CD14-positive monocyte (primary cell): Measurements from ENCODE around the gene CSNK1D. TPM values are rescaled to one million over a fixed set of nuclear protein-coding genes. Genes with fewer than 3 reads are reported as not detected.

Experiments
- DNase-seq, 3 donors: peaks; one replicate each; pipeline ENCODE4 v3.0.0-alpha.2; 2011 to 2022
- H2AFZ ChIP-seq: 2 replicates; pipeline ENCODE4 v1.6.0; 2012; ENCODE audit warnings: mild to moderate bottlenecking, low read depth, low read length, inconsistent platforms; ENCODE audit not compliant: insufficient read depth, poor library complexity, severe bottlenecking
- H3K27ac ChIP-seq, 2 donors: 1 replicate in 1 of 2; 2 replicates in 1 of 2; pipeline ENCODE4 v1.5.1; 2012 to 2013; ENCODE audit warnings: low read length in 2 of 2, control low read depth in 1 of 2, inconsistent platforms in 1 of 2, low read depth in 1 of 2, mild to moderate bottlenecking in 1 of 2
- H3K27me3 ChIP-seq, 2 donors: one replicate each; pipeline versions ENCODE4 v1.6.0 to v1.6.1; 2011 to 2013; ENCODE audit warnings: low read length in 2 of 2; ENCODE audit not compliant: control insufficient read depth in 2 of 2, insufficient read depth in 2 of 2
- H3K36me3 ChIP-seq, 2 donors: replicated peaks in 1 of 2; 1 replicate in 1 of 2; 2 replicates in 1 of 2; pipeline versions ENCODE4 v1.5.1 to v1.6.1; 2012 to 2013; ENCODE audit warnings: low read length in 2 of 2, control low read depth in 1 of 2, inconsistent platforms in 1 of 2, mild to moderate bottlenecking in 1 of 2; ENCODE audit not compliant: insufficient read depth in 2 of 2, control insufficient read depth in 1 of 2
- H3K4me1 ChIP-seq, 2 donors: 1 replicate in 1 of 2; 2 replicates in 1 of 2; pipeline versions ENCODE4 v1.5.1 to v1.6.1; 2012 to 2013; ENCODE audit warnings: low read length in 2 of 2, control low read depth in 1 of 2, inconsistent platforms in 1 of 2, mild to moderate bottlenecking in 1 of 2, moderate library complexity in 1 of 2; ENCODE audit not compliant: insufficient read depth in 2 of 2, control insufficient read depth in 1 of 2
- H3K4me2 ChIP-seq: replicated peaks from 2 replicates; pipeline ENCODE3; 2012; ENCODE audit warnings: low read length, moderate library complexity, mild to moderate bottlenecking; ENCODE audit not compliant: poor library complexity, severe bottlenecking; ENCODE audit errors: extremely low read depth
- H3K4me3 ChIP-seq, 3 experiments: fragments of 200-600 bp in 1 of 3; sonication (generic) in 1 of 3; replicated peaks in 1 of 3; 1 replicate in 2 of 3; 2 replicates in 1 of 3; pipeline ENCODE4 v1.5.1; 2011 to 2013; ENCODE audit warnings: low read length in 3 of 3, mild to moderate bottlenecking in 3 of 3, control low read depth in 2 of 3, low read depth in 2 of 3, inconsistent platforms in 1 of 3, moderate library complexity in 1 of 3
- H3K79me2 ChIP-seq: 2 replicates; pipeline ENCODE4 v1.6.0; 2012; ENCODE audit warnings: mild to moderate bottlenecking, control low read depth, inconsistent platforms, low read length, moderate library complexity; ENCODE audit not compliant: insufficient read depth
- H3K9ac ChIP-seq: 2 replicates; pipeline ENCODE4 v1.6.0; 2017; ENCODE audit warnings: low read length, mild to moderate bottlenecking; ENCODE audit not compliant: insufficient read depth, poor library complexity, severe bottlenecking
- H3K9me3 ChIP-seq, 2 donors: replicated peaks in 1 of 2; 1 replicate in 1 of 2; 2 replicates in 1 of 2; pipeline versions ENCODE4 v1.5.1 to v1.6.1; 2012 to 2013; ENCODE audit warnings: low read length in 2 of 2, control low read depth in 1 of 2; ENCODE audit not compliant: control insufficient read depth in 1 of 2, insufficient read depth in 1 of 2
- H4K20me1 ChIP-seq: 2 replicates; pipeline ENCODE4 v1.6.0; 2012; ENCODE audit warnings: mild to moderate bottlenecking, low read length, control low read depth, moderate library complexity; ENCODE audit not compliant: insufficient read depth
- H3K27ac Mint-ChIP-seq, 7 donors: one replicate each; pipeline ENCODE4 v1.8.0; 2020; ENCODE audit warnings: mild to moderate bottlenecking in 7 of 7, mixed read lengths in 7 of 7, moderate library complexity in 6 of 7, inconsistent platforms in 2 of 7
- H3K27me3 Mint-ChIP-seq, 3 donors: one replicate each; pipeline ENCODE4 v1.8.0; 2021 to 2022; ENCODE audit warnings: low read depth in 3 of 3, mild to moderate bottlenecking in 3 of 3, mixed read lengths in 3 of 3, moderate library complexity in 3 of 3, inconsistent platforms in 1 of 3
- H3K36me3 Mint-ChIP-seq, 2 donors: one replicate each; pipeline ENCODE4 v1.8.0; 2020; ENCODE audit warnings: mixed read lengths in 2 of 2, inconsistent platforms in 1 of 2, mild to moderate bottlenecking in 1 of 2
- H3K4me1 Mint-ChIP-seq: one replicate; pipeline ENCODE4 v1.8.0; 2020; ENCODE audit warnings: mild to moderate bottlenecking, mixed read lengths
- H3K4me3 Mint-ChIP-seq, 2 donors: one replicate each; pipeline ENCODE4 v1.8.0; 2020; ENCODE audit warnings: mild to moderate bottlenecking in 2 of 2, mixed read lengths in 2 of 2, moderate library complexity in 1 of 2
- H3K9me3 Mint-ChIP-seq, 7 donors: one replicate each; pipeline ENCODE4 v1.8.0; 2020 to 2022; ENCODE audit warnings: mixed read lengths in 7 of 7, mild to moderate bottlenecking in 6 of 7, moderate library complexity in 6 of 7, inconsistent platforms in 2 of 7
- CTCF ChIP-seq: fragments of 200-600 bp; IDR thresholded peaks from one replicate; pipeline ENCODE4 v1.8.0; 2022; ENCODE audit warnings: antibody characterized with exemption, mild to moderate bottlenecking
- WGBS: methylation state at CpG from one replicate; pipeline ENCODE4 v1.1.5; 2013; ENCODE audit warnings: missing lambda C conversion rate; ENCODE audit not compliant: insufficient coverage; 5-methylcytosine and 5-hydroxymethylcytosine counted together
- intact Hi-C, 2 donors: fragments of 100-400 bp; cut with micrococcal nuclease; formaldehyde crosslinking; loops; one replicate each; pipeline versions ENCODE4 v1.15.0 to v1.15.1; 2023
- polyA plus RNA-seq, 3 donors: library from polyadenylated mRNA; depleted of rRNA in 1 of 3; unstranded in 2 of 3; stranded (reverse) in 1 of 3; fragments of 300-500 nt in 2 of 3; fragments of >200 nt in 1 of 3; fragmentation: Illumina TruSeq in 2 of 3; gene quantifications; 1 replicate in 2 of 3; 2 replicates in 1 of 3; pipeline ENCODE4 v1.2.3, GENCODE V29; 2012 to 2021

Gene CSNK1D
- polyA plus RNA-seq, 3 donors = 47.0 to 299 (median 60.9) TPM

- Mint-ChIP-seq H3K4me3 (no peak overlapping the region), H3K36me3 (no peaks in the 10 kb centered on the region), H3K9me3 (peaks cover 0 to 2% (median 0%) of the 10 kb centered on the region in 7 donors), H3K4me1 (peaks cover 46% of the 10 kb centered on the region), H3K27ac (no peak overlapping the region), H3K27me3 (peaks cover 33 to 60% (median 45%) of the 10 kb centered on the region in 3 donors)
- intact Hi-C loops = no loop called here
- no peaks in the 10 kb centered on the region for H4K20me1 ChIP-seq
- H3K27ac ChIP-seq = no peak overlapping the region
- H2AFZ ChIP-seq = no peak overlapping the region
- no peak for TF ChIP-seq CTCF
- no peak for DNase-seq
- H3K27me3 ChIP-seq = peaks cover 5 to 40% of the 10 kb centered on the region in 2 donors
- H3K9ac ChIP-seq = no peak overlapping the region
- H3K9me3 ChIP-seq = no peaks in the 10 kb centered on the region
- H3K4me3 ChIP-seq = no peak overlapping the region
- 91% methylated on average over 10 of the region's 12 CpGs for WGBS
- H3K4me1 ChIP-seq = peaks cover 21 to 32% of the 10 kb centered on the region in 2 donors
- no peaks in the 10 kb centered on the region for H3K36me3 ChIP-seq
- H3K79me2 ChIP-seq = no peaks in the 10 kb centered on the region
- no peak overlapping the region for H3K4me2 ChIP-seq
Observed at GRCh38 chr17:82301300-82301915, 27.9 kb upstream of the CSNK1D start.

GRCh38 chr17:82300707-82301270, 27.3 kb upstream of the CSNK1D start:
- TF ChIP-seq CTCF = peak; percentile 95
- no peak overlapping the region for H3K9ac ChIP-seq
- H3K27me3 Mint-ChIP-seq = peaks cover 32 to 55% (median 42%) of the 10 kb centered on the region in 3 donors
- H4K20me1 ChIP-seq = no peaks in the 10 kb centered on the region
- H3K27ac ChIP-seq = no peak overlapping the region
- H3K4me1 Mint-ChIP-seq = peaks cover 47% of the 10 kb centered on the region
- no peaks in the 10 kb centered on the region for H3K9me3 ChIP-seq
- DNase-seq = peak; percentile 47 to 71 (median 68)
- WGBS = 27% methylated on average over 21 of the region's 21 CpGs
- no peak overlapping the region for H3K4me2 ChIP-seq
- peaks cover 26 to 35% of the 10 kb centered on the region in 2 donors for H3K4me1 ChIP-seq
- H3K9me3 Mint-ChIP-seq = peaks cover 0 to 2% (median 0%) of the 10 kb centered on the region in 7 donors
- peaks cover 5 to 38% of the 10 kb centered on the region in 2 donors for H3K27me3 ChIP-seq
- peak overlapping the region; percentile 21 to 27 for H3K4me3 Mint-ChIP-seq
- intact Hi-C loops = no loop called here
- no peak overlapping the region for H3K4me3 ChIP-seq
- H3K27ac Mint-ChIP-seq = peak overlapping the region in 3 of 7 donors; percentile 18 to 72 (median 68)
- no peaks in the 10 kb centered on the region for H3K79me2 ChIP-seq
- H3K36me3 ChIP-seq = no peaks in the 10 kb centered on the region
- H3K36me3 Mint-ChIP-seq = no peaks in the 10 kb centered on the region
- H2AFZ ChIP-seq = no peak overlapping the region
